Right lobe of liver (tissue), 4 donors: ENCODE measurements around the gene SPINK1.

Experiments
- CTCF ChIP-seq, 4 donors: fragments of 200-600 bp in 3 of 4; fragments of 450-650 bp in 1 of 4; IDR thresholded peaks; one replicate each; pipeline versions ENCODE4 v1.5.1 to v1.8.0; 2016 to 2022; ENCODE audit warnings: antibody characterized with exemption in 4 of 4, mild to moderate bottlenecking in 2 of 4
- POLR2A ChIP-seq: fragments of 450-650 bp; IDR thresholded peaks from one replicate; pipeline ENCODE4 v1.6.1; 2017; ENCODE audit warnings: antibody characterized with exemption, mild to moderate bottlenecking
- donor health status: DM: no; HTN: no; CAD: no.
- donor health status: DM: no; HTN: no; CAD: no.
- donor health status: DM: no; HTN: yes; CAD: no.

GRCh38 chr5:147876626-147877025 is 45.2 kb upstream of the SPINK1 start:
- no peak for TF ChIP-seq CTCF (IDR thresholded peaks at IDR 0.05)
- TF ChIP-seq POLR2A: no peak
